ENCODE measurements around the gene MB. TPM values are rescaled to one million over a fixed set of nuclear protein-coding genes. Genes with fewer than 3 reads are reported as not detected.
A peak's percentile ranks its signal among the peaks of the same experiment; 100 is the strongest.

MB gene
- total and polyA plus RNA-seq, 2 experiments from 2014 or later, result not detected

GRCh38 chr22:35615156-35615555 lies 2.0 kb downstream of the MB start:
- DNase-seq (ENCODE audit: low spot score) (no peak), ATAC-seq (no peak)
- no peak overlapping the region for H3K4me2 ChIP-seq
- H3K36me3 Mint-ChIP-seq (ENCODE audit: low read depth), result no peaks in the 10 kb centered on the region
- peak overlapping the region; percentile 80 for H2AFZ ChIP-seq
- peak overlapping the region; percentile 32 for H3K27ac Mint-ChIP-seq
- TF ChIP-seq, protein P1, sequence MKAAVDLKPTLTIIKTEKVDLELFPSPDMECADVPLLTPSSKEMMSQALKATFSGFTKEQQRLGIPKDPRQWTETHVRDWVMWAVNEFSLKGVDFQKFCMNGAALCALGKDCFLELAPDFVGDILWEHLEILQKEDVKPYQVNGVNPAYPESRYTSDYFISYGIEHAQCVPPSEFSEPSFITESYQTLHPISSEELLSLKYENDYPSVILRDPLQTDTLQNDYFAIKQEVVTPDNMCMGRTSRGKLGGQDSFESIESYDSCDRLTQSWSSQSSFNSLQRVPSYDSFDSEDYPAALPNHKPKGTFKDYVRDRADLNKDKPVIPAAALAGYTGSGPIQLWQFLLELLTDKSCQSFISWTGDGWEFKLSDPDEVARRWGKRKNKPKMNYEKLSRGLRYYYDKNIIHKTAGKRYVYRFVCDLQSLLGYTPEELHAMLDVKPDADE (IDR thresholded peaks at IDR 0.05), result no peak
- TF ChIP-seq EZH2 (IDR thresholded peaks at IDR 0.05; ENCODE audit: low read depth, unreplicated experiment), result no peak
- no peak for TF ChIP-seq REST (IDR thresholded peaks at IDR 0.05; ENCODE audit: unreplicated experiment)
- TF ChIP-seq NANOG (IDR thresholded peaks at IDR 0.05; ENCODE audit: borderline replicate concordance), result no peak
- no peak for TF ChIP-seq ZNF331 (CRISPR knock-in tag; IDR thresholded peaks at IDR 0.05; ENCODE audit: low read depth)
- TF ChIP-seq JUNB (IDR thresholded peaks at IDR 0.05; ENCODE audit: unreplicated experiment), result no peak
- no peak for TF ChIP-seq CREB1 (CRISPR knock-in tag; IDR thresholded peaks at IDR 0.05; ENCODE audit: low read depth)
- TF ChIP-seq STAT1 (IDR thresholded peaks at IDR 0.05; ENCODE audit: unreplicated experiment), result no peak
- TF ChIP-seq ZNF462 (CRISPR knock-in tag; IDR thresholded peaks at IDR 0.05), result no peak
- TF ChIP-seq EZH2phosphoT487 (IDR thresholded peaks at IDR 0.05; ENCODE audit: unreplicated experiment), result no peak
- TF ChIP-seq, protein P2, sequence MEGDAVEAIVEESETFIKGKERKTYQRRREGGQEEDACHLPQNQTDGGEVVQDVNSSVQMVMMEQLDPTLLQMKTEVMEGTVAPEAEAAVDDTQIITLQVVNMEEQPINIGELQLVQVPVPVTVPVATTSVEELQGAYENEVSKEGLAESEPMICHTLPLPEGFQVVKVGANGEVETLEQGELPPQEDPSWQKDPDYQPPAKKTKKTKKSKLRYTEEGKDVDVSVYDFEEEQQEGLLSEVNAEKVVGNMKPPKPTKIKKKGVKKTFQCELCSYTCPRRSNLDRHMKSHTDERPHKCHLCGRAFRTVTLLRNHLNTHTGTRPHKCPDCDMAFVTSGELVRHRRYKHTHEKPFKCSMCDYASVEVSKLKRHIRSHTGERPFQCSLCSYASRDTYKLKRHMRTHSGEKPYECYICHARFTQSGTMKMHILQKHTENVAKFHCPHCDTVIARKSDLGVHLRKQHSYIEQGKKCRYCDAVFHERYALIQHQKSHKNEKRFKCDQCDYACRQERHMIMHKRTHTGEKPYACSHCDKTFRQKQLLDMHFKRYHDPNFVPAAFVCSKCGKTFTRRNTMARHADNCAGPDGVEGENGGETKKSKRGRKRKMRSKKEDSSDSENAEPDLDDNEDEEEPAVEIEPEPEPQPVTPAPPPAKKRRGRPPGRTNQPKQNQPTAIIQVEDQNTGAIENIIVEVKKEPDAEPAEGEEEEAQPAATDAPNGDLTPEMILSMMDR (conservative IDR thresholded peaks at IDR 0.05; ENCODE audit: low read depth in 2 of 2), result no peak
- TF ChIP-seq ZNF114 (CRISPR knock-in tag; IDR thresholded peaks at IDR 0.05), result no peak
- no peak for TF ChIP-seq POLR2AphosphoS5 (IDR thresholded peaks at IDR 0.05; ENCODE audit: low read depth)
- H3K4me3 ChIP-seq, result no peak overlapping the region
- peaks cover 4% of the 10 kb centered on the region for H3K4me1 Mint-ChIP-seq
- H4K20me1 ChIP-seq (replicated peaks; ENCODE audit: insufficient read depth), result no peaks in the 10 kb centered on the region
- no peak overlapping the region for H3K27ac ChIP-seq (ENCODE audit: low read depth)
- peaks cover 12% of the 10 kb centered on the region for H3K27me3 Mint-ChIP-seq (ENCODE audit: insufficient read depth, low read depth, poor library complexity)
- H3K4me1 ChIP-seq (ENCODE audit: insufficient read depth), result no peaks in the 10 kb centered on the region
- no peaks in the 10 kb centered on the region for H3K9me3 Mint-ChIP-seq
- H3F3A ChIP-seq (replicated peaks; ENCODE audit: low read depth), result no peaks in the 10 kb centered on the region
- H3K36me3 ChIP-seq (ENCODE audit: insufficient read depth), result no peaks in the 10 kb centered on the region
- no peaks in the 10 kb centered on the region for H3K79me2 ChIP-seq (replicated peaks; ENCODE audit: insufficient read depth)
- H3K9me2 ChIP-seq (ENCODE audit: insufficient read depth), result no peaks in the 10 kb centered on the region; the same call in 1 of the 2 replicates
- H3K4me3 Mint-ChIP-seq, result no peak overlapping the region
- H3K27me3 ChIP-seq (ENCODE audit: insufficient read depth), result no peaks in the 10 kb centered on the region
